HG03442 (cell line): ENCODE measurements around the gene ULK2.

Experiments
- ATAC-seq: cut with Tn5 transposase; IDR thresholded peaks from one replicate; pipeline ENCODE4 v1.9.1; 2021; ENCODE audit warnings: mild to moderate bottlenecking, moderate library complexity; ENCODE audit not compliant: unreplicated experiment

The ULK2 gene

DNA sequence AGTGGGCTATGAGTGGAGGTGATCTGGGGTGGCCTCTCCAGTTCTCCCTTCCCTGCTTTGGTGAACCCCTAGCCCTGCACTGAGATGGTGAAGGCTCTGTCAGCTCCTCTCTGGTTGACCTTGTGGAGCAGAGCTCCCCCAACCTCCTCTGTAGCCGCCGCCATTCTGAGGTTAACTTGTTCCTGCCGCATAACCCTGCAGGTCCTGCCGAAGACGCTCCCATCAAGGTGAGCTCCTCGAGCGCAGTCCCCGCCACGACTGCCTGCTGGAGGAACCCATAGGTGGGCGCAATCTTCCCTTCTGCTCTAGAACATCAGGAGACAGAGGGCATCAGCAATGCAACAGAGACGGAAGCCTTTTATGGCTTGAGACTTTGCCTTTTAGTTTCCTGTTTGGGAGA, 136.1 kb downstream of the ULK2 start:
- ATAC-seq, result no peak

DNA sequence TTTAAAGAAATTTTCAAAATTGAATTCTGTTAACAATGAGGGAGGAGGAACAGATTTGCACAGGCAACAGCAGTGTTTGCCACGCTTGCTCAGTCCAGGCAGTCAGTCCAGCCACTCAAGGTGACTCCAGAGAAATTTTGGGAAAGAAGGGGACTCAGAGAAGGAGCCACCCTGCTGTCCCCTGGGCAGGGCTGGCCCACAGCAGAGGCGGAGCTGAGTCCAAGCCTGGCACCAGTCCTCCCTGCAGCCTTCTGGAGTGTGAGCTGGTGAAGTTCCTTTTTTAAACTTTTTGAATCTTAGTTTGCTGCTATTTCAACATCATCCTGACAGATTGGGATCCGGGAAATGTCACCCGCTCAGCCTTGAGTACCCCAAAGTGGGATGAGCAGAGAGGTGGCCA, 136.9 kb downstream of the ULK2 start:
- ATAC-seq, result no peak

DNA sequence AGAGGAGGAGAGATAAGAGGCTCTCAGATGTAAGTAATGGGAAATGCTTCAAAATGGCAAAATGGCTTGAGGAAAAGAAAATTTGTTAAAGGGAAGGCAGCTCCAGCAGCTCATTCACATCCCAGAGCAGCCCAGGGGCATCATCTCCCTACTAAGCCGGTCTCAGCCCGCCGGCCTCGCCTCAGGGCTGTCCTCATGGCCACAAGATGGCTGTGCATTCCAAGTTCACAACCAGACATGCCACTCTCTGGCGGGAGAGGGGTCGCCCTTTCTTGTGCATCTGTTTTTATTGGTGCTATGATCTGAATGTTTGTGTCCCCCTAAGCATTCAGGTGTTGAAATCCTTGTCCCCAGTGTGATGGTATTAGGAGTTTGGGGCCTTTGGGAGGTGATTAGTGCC, 137.8 kb downstream of the ULK2 start:
- ATAC-seq, result no peak

DNA sequence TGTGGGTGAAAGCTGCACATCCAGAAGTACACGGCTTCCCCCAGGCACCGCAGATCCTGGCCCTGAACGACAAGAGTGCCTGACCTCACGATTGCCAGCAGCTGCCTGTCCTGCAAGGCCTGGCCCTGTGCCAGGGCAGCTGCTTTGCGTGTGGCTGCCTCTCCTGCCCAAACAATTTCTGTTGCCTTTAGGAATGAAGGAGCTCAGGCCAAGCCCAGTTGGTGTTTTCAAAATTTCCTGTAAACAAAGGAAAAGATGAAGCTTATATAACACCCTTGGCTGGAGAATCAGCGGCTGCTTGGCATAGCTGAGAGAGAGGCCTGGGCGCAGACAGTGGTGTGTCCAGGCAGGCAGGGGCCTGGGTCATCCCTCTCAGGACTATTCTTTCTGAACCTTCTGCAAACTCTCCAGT, 139.6 kb downstream of the ULK2 start:
- ATAC-seq, result no peak

DNA sequence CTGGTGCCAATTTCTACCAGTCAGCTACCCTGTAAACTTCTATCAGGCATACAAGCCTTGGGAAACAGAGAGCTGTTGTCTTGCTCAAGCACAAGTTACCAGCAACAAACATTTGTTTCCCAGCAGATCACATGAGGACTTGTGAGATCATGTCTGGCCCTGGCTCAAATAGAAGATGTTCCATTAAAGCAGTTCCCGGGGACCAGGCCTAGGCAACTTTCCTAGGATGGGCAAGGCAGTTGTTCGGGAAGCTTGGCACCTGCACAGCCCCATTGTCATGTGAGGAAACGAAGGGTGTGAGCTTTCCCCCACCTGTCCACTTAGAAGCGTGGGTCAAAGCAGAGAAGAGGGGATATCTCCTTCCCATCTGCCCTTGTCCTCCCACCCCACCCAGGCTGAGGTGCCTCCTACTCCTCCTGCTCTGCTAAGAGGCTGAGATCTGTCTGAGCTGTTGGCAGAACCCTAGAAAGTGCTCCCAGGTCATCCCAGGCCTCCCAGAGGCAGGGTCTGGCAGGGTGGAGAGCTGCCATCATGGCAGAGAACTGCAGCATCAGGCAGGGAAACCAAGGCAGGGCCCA, 140.1 kb downstream of the ULK2 start:
- no peak for ATAC-seq

DNA sequence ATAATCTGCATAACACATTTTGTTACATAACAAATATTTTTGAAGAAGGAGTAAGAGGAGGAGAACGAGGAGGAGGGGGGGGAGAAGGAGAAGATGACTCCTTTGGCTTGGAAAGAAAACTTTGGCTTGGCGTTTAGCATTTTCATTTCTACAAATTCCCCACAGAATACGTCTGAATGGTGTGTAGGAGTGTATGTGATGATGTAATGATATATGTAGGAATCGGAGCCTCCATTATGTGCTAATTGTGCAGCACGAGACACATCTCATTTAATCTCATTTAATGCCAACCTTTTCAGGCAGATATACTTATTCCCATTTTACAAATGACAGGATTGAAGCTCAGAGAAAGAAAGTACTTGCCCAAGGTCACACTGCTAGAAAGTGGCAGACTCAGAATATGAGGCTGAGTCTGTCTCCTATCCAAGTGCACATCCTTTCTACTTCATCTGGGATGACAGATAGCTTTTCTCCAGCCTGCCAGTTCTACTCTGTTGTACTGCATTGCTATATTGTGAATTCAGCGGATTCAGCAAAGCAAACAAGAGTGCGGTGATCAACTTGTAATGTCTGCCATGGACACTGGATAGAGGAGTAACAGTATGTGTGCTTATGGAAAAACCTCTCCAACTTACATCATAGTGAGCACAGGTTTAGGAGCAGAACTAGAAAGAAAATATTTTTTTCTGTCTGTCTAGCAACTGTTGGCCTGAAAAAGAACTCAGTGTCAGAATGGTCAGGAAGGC, 140.9 kb downstream of the ULK2 start:
- ATAC-seq, result no peak

DNA sequence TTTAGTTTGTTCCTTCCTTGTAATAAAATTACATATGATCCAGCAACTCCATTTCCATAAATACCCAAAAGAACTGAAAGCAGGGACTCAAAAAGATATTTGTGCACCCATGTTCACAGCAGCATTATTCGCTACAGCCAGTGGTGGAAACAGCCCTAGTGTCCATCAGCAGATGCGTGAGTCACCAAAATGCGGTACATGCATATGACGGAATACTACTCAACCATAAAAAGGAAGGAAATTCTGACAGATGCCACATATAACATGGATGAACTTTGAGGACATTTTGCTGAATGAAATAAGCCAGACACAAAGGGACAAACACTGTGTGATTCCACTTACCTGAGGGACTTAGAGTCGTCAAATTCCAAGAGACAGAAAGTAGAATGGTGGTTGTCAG, 142.2 kb downstream of the ULK2 start:
- ATAC-seq, result no peak

DNA sequence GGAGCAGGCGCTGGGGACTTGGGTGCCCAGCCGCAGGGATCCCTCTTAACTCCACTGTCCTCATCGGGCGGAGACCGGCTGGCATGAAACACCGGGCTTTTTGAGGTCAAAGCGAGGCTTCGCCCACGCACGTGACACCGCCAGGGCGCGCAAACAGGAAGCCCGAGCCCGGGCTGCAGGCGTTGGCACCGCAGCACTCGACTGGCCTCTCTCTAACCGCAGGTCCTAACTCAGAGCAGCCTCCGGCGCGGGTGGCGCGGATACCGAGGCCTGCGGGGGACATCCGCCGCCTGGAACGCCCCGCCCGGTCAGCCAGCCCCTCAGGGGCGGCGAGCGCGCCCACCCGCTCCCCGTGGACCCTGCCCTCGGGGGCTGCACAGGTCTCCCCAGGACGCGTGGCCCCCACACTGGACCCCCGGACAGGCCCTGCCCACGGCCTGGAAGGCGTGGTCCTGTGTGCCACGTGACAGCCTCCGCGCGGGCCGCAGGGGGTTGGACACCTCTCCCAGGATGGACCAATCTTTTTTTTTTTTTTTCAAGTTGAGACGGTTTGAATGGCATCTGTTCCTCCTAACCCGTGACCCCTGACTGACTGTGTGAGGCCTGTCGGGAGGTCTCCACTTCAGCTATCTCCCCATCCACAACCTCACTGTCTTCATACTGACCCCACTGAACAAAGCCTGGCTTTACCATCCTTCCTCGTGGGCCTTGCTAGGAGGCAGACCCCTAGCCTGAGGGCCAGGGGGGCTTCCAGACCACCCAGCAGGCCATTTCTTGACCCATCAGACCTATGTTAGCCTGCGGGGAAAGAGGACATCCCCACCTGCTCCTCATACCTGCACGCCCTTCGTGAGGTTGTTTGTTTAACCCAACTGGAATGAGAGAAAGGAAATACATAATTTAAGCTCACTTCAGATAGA, 143.0 kb downstream of the ULK2 start:
- no peak for ATAC-seq

DNA sequence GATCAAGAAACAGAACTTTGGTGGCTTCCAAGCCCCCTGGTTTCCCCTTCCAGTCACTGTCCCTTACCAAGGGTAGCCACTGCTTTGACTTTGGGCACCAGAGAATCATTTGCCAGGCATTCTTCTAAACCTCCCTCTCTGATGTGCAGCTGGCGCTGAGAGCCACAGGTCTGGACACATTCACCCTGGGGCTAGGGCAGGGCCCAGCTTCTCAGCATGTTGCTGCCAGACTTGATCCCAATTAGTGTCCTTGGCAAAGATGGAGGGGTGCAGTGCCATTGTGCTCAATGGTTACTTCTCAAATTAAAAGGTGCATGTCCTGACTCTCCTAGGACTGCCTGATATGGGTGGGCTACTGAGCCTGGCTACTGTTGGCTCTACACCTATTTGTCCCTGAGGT, 143.8 kb downstream of the ULK2 start:
- ATAC-seq, result no peak
